Endothelial cell (in vitro differentiated cells): ENCODE data around the gene PRELP. TPM values are rescaled to one million over a fixed set of nuclear protein-coding genes. Genes with fewer than 3 reads are reported as not detected.
A peak's percentile ranks its signal among the peaks of the same experiment; 100 is the strongest.

Source experiments
- DNase-seq: peaks from one replicate; pipeline ENCODE4 v3.0.0; 2021; ENCODE audit warnings: low spot score
- H3K27ac Mint-ChIP-seq: one replicate; pipeline ENCODE4 v1.8.0; 2021; ENCODE audit warnings: mixed read lengths, inconsistent platforms; ENCODE audit not compliant: unreplicated experiment
- H3K27me3 Mint-ChIP-seq: one replicate; pipeline ENCODE4 v1.8.0; 2021; ENCODE audit warnings: mild to moderate bottlenecking, moderate library complexity, mixed read lengths, inconsistent platforms; ENCODE audit not compliant: unreplicated experiment
- H3K36me3 Mint-ChIP-seq: one replicate; pipeline ENCODE4 v1.8.0; 2021; ENCODE audit warnings: mild to moderate bottlenecking, low read depth, mixed read lengths, inconsistent platforms; ENCODE audit not compliant: unreplicated experiment
- H3K4me1 Mint-ChIP-seq: one replicate; pipeline ENCODE4 v1.8.0; 2021; ENCODE audit warnings: mild to moderate bottlenecking, mixed read lengths, inconsistent platforms; ENCODE audit not compliant: unreplicated experiment
- H3K4me3 Mint-ChIP-seq: one replicate; pipeline ENCODE4 v1.8.0; 2021; ENCODE audit warnings: mild to moderate bottlenecking, mixed read lengths, inconsistent platforms; ENCODE audit not compliant: unreplicated experiment
- H3K9me3 Mint-ChIP-seq: one replicate; pipeline ENCODE4 v1.8.0; 2021; ENCODE audit warnings: mixed read lengths, inconsistent platforms; ENCODE audit not compliant: unreplicated experiment
- total RNA-seq: library from RNA; stranded (reverse); fragmentation: NEBNext Ultra II Directional; extraction: Animal tissue kit (Norgen Biotek cat#: 25700); gene quantifications from one replicate; pipeline ENCODE4 v1.2.1, GENCODE V29; 2021; ENCODE audit not compliant: unreplicated experiment
- TF ChIP-seq, protein P1 (sequence below): fragments of 200-600 bp; sonication (generic); IDR thresholded peaks from one replicate; pipeline ENCODE4 v1.5.0; 2021; ENCODE audit warnings: antibody characterized with exemption; ENCODE audit not compliant: unreplicated experiment

Gene PRELP
- total RNA-seq, 1 donor from 2014 or later, result 0.13 TPM

DNA sequence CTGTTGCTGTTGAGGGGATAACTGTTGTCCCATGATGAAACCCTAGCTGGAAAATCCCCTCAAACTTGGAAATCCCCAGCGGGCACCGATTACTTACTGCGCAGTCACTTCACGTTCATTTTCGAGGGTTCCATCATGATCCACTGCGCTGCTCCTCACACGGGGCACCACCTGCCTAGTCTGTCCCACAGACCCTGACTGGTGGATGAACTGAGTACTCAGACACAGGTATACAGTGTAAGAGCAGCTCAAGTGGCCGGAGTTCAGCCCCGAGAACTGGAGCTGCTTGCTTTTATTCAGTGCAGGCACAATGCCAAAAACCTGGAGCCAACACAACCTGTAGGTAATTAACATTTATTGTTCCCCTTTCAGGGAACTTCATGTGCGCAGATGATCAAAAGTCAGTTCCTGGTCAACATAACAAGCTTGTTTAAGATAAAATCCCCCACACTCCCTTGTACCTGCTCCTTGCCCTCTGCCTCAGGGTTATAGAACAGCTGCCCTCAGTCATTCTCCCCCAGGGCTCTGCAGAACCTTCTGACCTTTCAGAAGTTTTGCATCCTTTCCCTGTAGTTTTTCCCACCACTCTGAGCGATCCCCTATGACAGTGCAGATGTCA is 46.5 kb upstream of the PRELP start:
- TF ChIP-seq, protein P1, sequence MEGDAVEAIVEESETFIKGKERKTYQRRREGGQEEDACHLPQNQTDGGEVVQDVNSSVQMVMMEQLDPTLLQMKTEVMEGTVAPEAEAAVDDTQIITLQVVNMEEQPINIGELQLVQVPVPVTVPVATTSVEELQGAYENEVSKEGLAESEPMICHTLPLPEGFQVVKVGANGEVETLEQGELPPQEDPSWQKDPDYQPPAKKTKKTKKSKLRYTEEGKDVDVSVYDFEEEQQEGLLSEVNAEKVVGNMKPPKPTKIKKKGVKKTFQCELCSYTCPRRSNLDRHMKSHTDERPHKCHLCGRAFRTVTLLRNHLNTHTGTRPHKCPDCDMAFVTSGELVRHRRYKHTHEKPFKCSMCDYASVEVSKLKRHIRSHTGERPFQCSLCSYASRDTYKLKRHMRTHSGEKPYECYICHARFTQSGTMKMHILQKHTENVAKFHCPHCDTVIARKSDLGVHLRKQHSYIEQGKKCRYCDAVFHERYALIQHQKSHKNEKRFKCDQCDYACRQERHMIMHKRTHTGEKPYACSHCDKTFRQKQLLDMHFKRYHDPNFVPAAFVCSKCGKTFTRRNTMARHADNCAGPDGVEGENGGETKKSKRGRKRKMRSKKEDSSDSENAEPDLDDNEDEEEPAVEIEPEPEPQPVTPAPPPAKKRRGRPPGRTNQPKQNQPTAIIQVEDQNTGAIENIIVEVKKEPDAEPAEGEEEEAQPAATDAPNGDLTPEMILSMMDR, result no peak
- no peaks in the 10 kb centered on the region for H3K36me3 Mint-ChIP-seq
- no peak overlapping the region for H3K27ac Mint-ChIP-seq
- no peaks in the 10 kb centered on the region for H3K9me3 Mint-ChIP-seq
- H3K27me3 Mint-ChIP-seq, result peaks cover 7% of the 10 kb centered on the region
- H3K4me3 Mint-ChIP-seq, result no peak overlapping the region
- H3K4me1 Mint-ChIP-seq, result peaks cover 23% of the 10 kb centered on the region
- DNase-seq, result no peak

DNA sequence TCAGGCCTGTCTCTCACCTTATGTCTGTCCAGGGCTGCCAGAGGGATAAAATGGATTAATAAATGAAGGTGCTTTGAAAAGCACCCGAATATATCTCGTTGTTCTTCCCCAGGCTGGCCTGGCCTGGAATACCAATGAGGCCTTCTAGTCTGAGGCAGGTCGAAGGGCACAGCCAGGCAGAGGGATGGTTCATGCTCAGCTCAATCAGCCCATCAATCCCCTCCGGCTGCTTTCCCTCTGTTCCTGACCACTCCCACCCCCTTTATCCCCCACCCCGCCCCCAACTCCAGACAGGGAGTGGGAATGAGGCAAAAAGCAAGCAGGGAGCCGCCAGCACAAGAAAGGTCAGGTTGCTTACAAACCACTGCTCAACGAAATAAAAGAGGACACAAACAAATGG is 40.0 kb upstream of the PRELP start:
- DNase-seq, result no peak
- Mint-ChIP-seq H3K4me3 (no peak overlapping the region), H3K4me1 (peaks cover 7% of the 10 kb centered on the region), H3K36me3 (no peaks in the 10 kb centered on the region), H3K9me3 (no peaks in the 10 kb centered on the region), H3K27ac (no peak overlapping the region), H3K27me3 (peaks cover 17% of the 10 kb centered on the region)
- TF ChIP-seq, protein P1, result no peak

DNA sequence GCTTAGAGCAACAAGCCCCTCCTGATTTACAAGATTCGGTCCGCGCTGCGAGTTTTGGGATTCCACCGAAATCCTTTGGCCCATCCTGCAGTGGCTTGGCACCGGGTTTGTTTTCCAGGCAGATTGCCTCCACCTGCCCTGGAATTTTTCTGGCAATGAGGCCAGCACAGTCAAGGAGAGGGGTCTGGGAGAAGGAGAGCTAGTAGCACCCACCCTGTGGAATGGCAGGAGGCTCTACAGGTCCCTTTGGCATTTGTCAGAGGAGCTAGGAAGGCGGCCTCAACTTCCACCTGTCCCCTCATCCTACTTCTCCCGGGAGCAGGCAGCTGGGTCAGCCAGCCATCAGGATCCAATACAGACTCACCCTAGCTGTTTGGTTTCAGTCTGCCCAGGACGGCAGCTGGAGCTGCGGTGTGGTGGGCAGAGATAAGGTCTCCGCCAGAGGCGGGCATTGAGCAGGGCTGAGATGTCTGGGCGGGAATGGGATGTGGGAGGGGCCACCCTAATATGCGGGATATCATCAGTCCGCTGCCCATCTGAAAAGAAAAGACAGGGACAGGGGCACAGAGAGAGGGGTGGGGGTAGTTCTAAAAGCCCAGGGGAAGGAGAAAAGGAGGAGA is 37.8 kb upstream of the PRELP start:
- H3K36me3 Mint-ChIP-seq, result no peaks in the 10 kb centered on the region
- H3K27ac Mint-ChIP-seq, result no peak overlapping the region
- H3K4me1 Mint-ChIP-seq, result peaks cover 20% of the 10 kb centered on the region
- peaks cover 15% of the 10 kb centered on the region for H3K27me3 Mint-ChIP-seq
- DNase-seq, result no peak
- no peaks in the 10 kb centered on the region for H3K9me3 Mint-ChIP-seq
- TF ChIP-seq, protein P1, result no peak
- no peak overlapping the region for H3K4me3 Mint-ChIP-seq

DNA sequence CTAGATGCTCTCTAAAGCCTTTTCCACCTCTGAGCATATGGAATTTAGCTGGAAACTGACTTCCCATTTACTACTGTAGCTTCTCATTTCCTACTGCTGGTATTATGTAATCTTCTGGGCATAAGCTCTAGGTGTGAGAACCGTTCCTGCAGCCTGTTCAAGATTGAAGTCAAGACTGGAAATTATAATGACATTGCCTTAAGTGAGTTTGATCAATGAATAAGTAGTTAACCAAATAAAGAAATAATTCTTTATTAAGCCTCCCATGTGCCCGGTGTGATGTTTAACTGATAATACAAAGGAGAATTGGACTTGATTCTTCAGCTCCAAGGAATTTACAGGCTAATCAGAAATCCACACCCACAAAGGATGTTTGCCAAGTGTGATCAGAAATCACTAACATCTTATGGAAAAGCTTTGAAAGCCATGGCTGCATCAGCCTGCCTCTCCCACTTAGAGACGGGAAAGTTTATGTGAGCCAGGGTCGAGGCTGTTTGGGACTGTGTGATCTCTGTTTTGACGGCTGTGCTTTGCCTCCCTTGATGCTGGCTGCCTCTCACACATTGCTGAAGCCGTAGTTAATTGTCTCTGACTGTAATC is 36.4 kb upstream of the PRELP start:
- Mint-ChIP-seq H3K4me1 (peaks cover 30% of the 10 kb centered on the region), H3K4me3 (no peak overlapping the region), H3K9me3 (no peaks in the 10 kb centered on the region), H3K27me3 (peaks cover 16% of the 10 kb centered on the region), H3K27ac (peak overlapping the region; percentile 22), H3K36me3 (no peaks in the 10 kb centered on the region)
- no peak for DNase-seq
- TF ChIP-seq, protein P1, result no peak

DNA sequence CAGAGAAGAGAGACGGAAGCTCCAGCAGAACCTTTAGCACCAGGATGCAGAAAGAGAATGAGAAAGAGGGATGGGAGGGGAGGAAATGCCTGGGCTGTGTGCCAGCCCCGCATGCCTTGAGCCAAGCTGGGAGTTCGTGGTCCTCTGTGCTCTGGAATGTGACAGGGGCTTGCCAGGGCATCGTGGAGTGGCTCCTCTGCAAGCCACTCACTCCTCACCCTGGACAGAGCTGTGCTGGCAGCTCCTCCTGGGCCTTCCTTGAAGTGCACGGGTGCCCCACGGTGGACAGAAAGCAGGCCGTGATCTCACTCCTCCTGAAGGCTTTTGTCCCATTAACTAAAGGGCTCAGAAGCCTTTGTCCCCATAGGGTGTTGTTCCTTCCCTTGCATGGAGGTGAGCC is 34.8 kb upstream of the PRELP start:
- H3K4me3 Mint-ChIP-seq, result no peak overlapping the region
- DNase-seq, result no peak
- peaks cover 5% of the 10 kb centered on the region for H3K36me3 Mint-ChIP-seq
- H3K27ac Mint-ChIP-seq, result no peak overlapping the region
- H3K9me3 Mint-ChIP-seq, result no peaks in the 10 kb centered on the region
- H3K27me3 Mint-ChIP-seq, result peaks cover 17% of the 10 kb centered on the region
- TF ChIP-seq, protein P1, result no peak
- H3K4me1 Mint-ChIP-seq, result peaks cover 30% of the 10 kb centered on the region
